Psoas muscle (tissue), 8 donors: ENCODE measurements around the gene KIRREL3. TPM values are rescaled to one million over a fixed set of nuclear protein-coding genes. Genes with fewer than 3 reads are reported as not detected.
A peak's percentile ranks its signal among the peaks of the same experiment; 100 is the strongest.

Experiments used
- ATAC-seq, 4 donors: fragments of 200-7000 bp; cut with Tn5 transposase; one replicate each; pipeline ENCODE4 v1.9.1; 2020; ENCODE audit warnings: moderate library complexity in 3 of 4, mild to moderate bottlenecking in 2 of 4
- DNase-seq, 2 donors: peaks; one replicate each; pipeline ENCODE4 v3.0.0-alpha.2; 2020
- H3K27ac ChIP-seq: fragments of 200-600 bp; one replicate; pipeline ENCODE4 v1.8.0; 2022
- H3K27me3 ChIP-seq, 3 donors: fragments of 200-600 bp in 1 of 3; one replicate each; pipeline versions ENCODE4 v1.6.1 to v1.8.0; 2013 to 2022; ENCODE audit warnings: low read length in 2 of 3, mild to moderate bottlenecking in 2 of 3, moderate library complexity in 1 of 3; ENCODE audit not compliant: insufficient read depth in 3 of 3
- H3K36me3 ChIP-seq, 2 donors: fragments of 200-600 bp in 1 of 2; one replicate each; pipeline versions ENCODE4 v1.6.1 to v1.8.0; 2013 to 2022; ENCODE audit warnings: low read depth in 1 of 2, mild to moderate bottlenecking in 1 of 2, moderate library complexity in 1 of 2; ENCODE audit not compliant: insufficient read depth in 1 of 2
- H3K4me1 ChIP-seq: fragments of 200-600 bp; one replicate; pipeline ENCODE4 v1.8.0; 2022
- H3K4me3 ChIP-seq: fragments of 200-600 bp; one replicate; pipeline ENCODE4 v1.8.0; 2022; ENCODE audit warnings: mild to moderate bottlenecking
- H3K9me3 ChIP-seq: fragments of 200-600 bp; one replicate; pipeline ENCODE4 v1.8.0; 2022
- CTCF ChIP-seq: fragments of 200-600 bp; IDR thresholded peaks from one replicate; pipeline ENCODE4 v1.8.0; 2022; ENCODE audit warnings: antibody characterized with exemption
- WGBS, 3 donors: extraction: QIAGEN DNeasy Blood & Tissue Kit; methylation state at CpG; one replicate each; pipeline versions ENCODE4 v1.1.6 to v1.1.7; 2013; 5-methylcytosine and 5-hydroxymethylcytosine counted together
- intact Hi-C, 2 donors: fragments of 100-400 bp; cut with DNase I; formaldehyde crosslinking; loops; one replicate each; pipeline versions ENCODE4 v1.11.0 to v1.14.2; 2022
- polyA plus RNA-seq, 3 donors: library from polyadenylated mRNA; stranded (reverse); fragments of 200-250 nt; gene quantifications; one replicate each; pipeline ENCODE4 v1.2.3, GENCODE V29; 2013
- total RNA-seq, 4 donors: library from RNA; stranded (reverse); fragmentation: NEBNext Ultra II Directional in 2 of 4; extraction: Animal tissue kit (Norgen Biotek cat#: 25700) in 2 of 4; gene quantifications; one replicate each; pipeline versions ENCODE4 v1.2.1 to v1.2.4, GENCODE V29; 2021 to 2023
- donor health status: healthy with polysubstance abuse.
- donor health status: DM: no; HTN: no; CAD: no; lungs with moderate emphysema.
- donor health status: Bipolar disorder and iron deficiency.
- donor health status: healthy.
- donor health status: DM: yes; HTN: yes; CAD: no.
- donor health status: DM: no; HTN: no; CAD: no.
- donor health status: DM: no; HTN: no; CAD: no.
- donor health status: DM: yes; HTN: yes; CAD: no.

Gene KIRREL3
- total and polyA plus RNA-seq, 7 donors: 0.04 TPM; not detected in 6

GRCh38 chr11:126497581-126498122 lies 502.9 kb downstream of the KIRREL3 start:
- WGBS, 3 donors: 51 to 62% (median 55%) methylated on average over 4 of the region's 4 CpGs
- H3K9me3 ChIP-seq: no peaks in the 10 kb centered on the region
- no peak overlapping the region for H3K4me3 ChIP-seq
- peaks cover 0 to 15% (median 9%) of the 10 kb centered on the region in 3 donors for H3K27me3 ChIP-seq
- H3K36me3 ChIP-seq: no peaks in the 10 kb centered on the region
- H3K4me1 ChIP-seq: no peaks in the 10 kb centered on the region
- intact Hi-C loops: no loop called here
- H3K27ac ChIP-seq: no peak overlapping the region
- TF ChIP-seq CTCF: no peak
- peak in 1 of 2 donors; percentile 39 for DNase-seq
- ATAC-seq: no peak

DNA sequence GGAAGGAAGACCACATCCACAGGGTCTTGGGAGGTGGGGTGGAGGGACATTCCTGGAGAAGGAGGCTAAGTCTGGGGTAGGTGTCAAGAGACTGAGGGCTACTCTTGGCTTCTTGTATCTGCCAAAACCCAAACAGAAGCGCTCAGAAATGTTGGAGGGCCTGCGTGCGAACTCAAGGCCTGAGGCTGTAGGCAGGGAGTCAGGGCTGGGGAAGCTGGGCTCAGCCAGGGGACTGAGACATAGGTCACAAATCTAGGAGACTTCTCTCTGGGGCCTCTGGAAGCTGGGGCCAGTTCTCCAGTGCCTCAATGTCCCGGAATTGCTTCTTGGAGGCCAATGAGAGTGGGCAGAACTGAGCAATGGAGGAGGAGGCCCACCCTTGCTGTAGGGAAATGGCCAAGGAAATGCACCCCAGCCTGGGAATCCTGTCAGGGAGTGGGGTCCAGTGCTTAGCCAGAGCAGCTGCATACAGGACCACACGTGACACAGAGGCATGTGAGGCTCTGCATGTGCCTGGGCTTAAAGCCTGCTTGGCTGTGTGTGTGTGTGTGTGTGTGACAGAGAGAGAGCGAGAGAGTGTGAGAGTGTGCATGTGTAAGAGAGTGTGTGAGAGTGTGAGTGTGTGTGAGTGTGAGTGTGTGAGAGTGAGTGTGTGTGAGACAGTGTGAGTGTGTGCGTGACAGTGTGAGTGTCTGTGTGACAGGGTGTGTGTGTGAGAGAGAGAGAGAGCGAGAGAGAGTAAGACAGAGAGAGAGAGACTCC lies 503.8 kb downstream of the KIRREL3 start:
- Histone ChIP-seq H3K4me3 (no peak overlapping the region), H3K36me3 (no peaks in the 10 kb centered on the region), H3K27ac (no peak overlapping the region), H3K4me1 (no peaks in the 10 kb centered on the region), H3K27me3 (peaks cover 0 to 9% (median 5%) of the 10 kb centered on the region in 3 donors), H3K9me3 (no peaks in the 10 kb centered on the region)
- WGBS, 3 donors: 73 to 78% (median 74%) methylated on average over 8 of the region's 8 CpGs
- DNase-seq: peak in 1 of 2 donors; percentile 29
- ATAC-seq: no peak
- intact Hi-C loops: no loop called here
- TF ChIP-seq CTCF: no peak

- ATAC-seq: no peak
- no peak for TF ChIP-seq CTCF
- peak in 1 of 2 donors; percentile 22 for DNase-seq
- Histone ChIP-seq H3K36me3 (no peaks in the 10 kb centered on the region), H3K27ac (no peak overlapping the region), H3K27me3 (peaks cover 0 to 3% (median 0%) of the 10 kb centered on the region in 3 donors), H3K9me3 (no peaks in the 10 kb centered on the region), H3K4me1 (no peaks in the 10 kb centered on the region), H3K4me3 (no peak overlapping the region)
- intact Hi-C loops: no loop called here
- WGBS, 3 donors: 91 to 93% (median 93%) methylated on average over 13 of the region's 13 CpGs
Measured at GRCh38 chr11:126495281-126496220, 505.0 kb downstream of the KIRREL3 start.

DNA sequence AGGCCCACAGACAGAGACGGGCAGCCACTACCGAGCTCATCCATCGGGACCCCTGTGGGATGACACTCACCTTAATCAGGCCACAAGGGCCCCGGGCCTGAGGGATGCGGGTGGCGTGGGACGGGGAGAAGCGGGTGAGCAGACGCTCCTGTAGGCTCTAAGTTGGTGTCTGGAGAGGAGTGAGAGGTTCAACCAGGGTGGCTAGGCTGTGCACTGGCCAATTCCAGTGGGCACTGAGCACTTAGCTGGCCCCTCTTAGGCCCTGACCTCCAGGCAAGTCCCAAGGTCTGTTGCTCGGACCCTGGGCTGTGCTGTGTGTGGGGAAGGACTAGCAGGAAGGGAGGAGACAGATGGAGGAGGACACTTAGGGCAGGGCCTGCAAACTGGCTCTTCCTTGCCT lies 505.7 kb downstream of the KIRREL3 start:
- no peak overlapping the region for H3K27ac ChIP-seq
- no peak overlapping the region for H3K4me3 ChIP-seq
- peaks cover 0 to 3% (median 0%) of the 10 kb centered on the region in 3 donors for H3K27me3 ChIP-seq
- DNase-seq (no peak), ATAC-seq (no peak)
- 91 to 94% (median 91%) methylated on average over 10 of the region's 10 CpGs for WGBS, 3 donors
- H3K9me3 ChIP-seq: no peaks in the 10 kb centered on the region
- H3K4me1 ChIP-seq: no peaks in the 10 kb centered on the region
- no peak for TF ChIP-seq CTCF
- no peaks in the 10 kb centered on the region for H3K36me3 ChIP-seq
- intact Hi-C loops: no loop called here
